ENCODE results near the gene RBX1.

The RBX1 gene

DNA sequence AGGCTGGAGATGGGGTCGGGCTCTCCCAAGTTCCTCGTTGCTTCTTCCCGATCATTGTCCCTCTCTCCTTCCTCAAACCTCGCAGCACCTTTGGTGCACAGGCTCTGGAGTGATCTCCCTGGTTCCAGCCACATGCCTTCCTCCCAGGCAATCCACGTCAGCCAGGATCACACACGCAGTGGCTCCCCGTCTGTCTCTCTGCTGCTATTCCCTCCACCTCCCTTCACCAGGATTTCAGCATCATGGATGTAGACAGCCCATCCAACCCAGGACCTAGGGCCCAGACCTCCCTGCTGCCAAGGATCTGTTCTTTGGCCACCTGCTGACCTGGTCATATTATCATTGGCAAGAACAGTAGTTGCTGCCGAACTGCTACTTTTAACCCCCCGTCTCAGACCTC lies 40.1 kb downstream of the RBX1 start:
- Histone ChIP-seq H3K27me3 (ENCODE audit: control insufficient read depth in 1 of 2, insufficient read depth in 1 of 2, low read length in 2 of 2) (peaks cover 30 to 44% of the 10 kb centered on the region in 2 experiments), H3K18ac (ENCODE audit: low read depth in 1 of 2, low read length in 2 of 2) (no peak overlapping the region), H4K8ac (ENCODE audit: low read length) (no peak overlapping the region), H2AK5ac (ENCODE audit: low read length, severe bottlenecking) (no peak overlapping the region), H2AFZ (ENCODE audit: low read depth, low read length) (no peak overlapping the region), H3K4me1 (ENCODE audit: control insufficient read depth, insufficient read depth, low read depth, low read length) (no peaks in the 10 kb centered on the region), H3K23ac (ENCODE audit: low read length in 2 of 2) (no peak overlapping the region), H2BK120ac (ENCODE audit: low read depth, low read length) (no peak overlapping the region), H3K79me1 (replicated peaks; ENCODE audit: low read length, poor library complexity, severe bottlenecking) (no peaks in the 10 kb centered on the region), H2BK15ac (ENCODE audit: low read depth, poor library complexity, severe bottlenecking) (no peak overlapping the region), H3K4ac (ENCODE audit: low read depth in 1 of 2, low read length in 2 of 2) (no peak overlapping the region), H3K27ac (ENCODE audit: low read length, poor library complexity, severe bottlenecking) (no peak overlapping the region), H3K4me3 (ENCODE audit: insufficient read depth in 1 of 2, low read depth in 1 of 2, low read length in 2 of 2) (no peak overlapping the region), H3K14ac (ENCODE audit: low read length in 2 of 2) (no peak overlapping the region), H2BK5ac (ENCODE audit: low read depth, low read length, poor library complexity, severe bottlenecking) (no peak overlapping the region), H4K91ac (ENCODE audit: low read length) (no peak overlapping the region), H3K4me2 (ENCODE audit: low read length, poor library complexity, severe bottlenecking) (no peak overlapping the region), H2BK12ac (ENCODE audit: low read length in 2 of 2) (no peak overlapping the region), H3K36me3 (ENCODE audit: control insufficient read depth in 1 of 2, insufficient read depth in 2 of 2, low read depth in 1 of 2, low read length in 2 of 2) (no peaks in the 10 kb centered on the region), H3K9me3 (ENCODE audit: control insufficient read depth, low read length) (no peaks in the 10 kb centered on the region), H3K9ac (ENCODE audit: low read length) (no peak overlapping the region)
- 86% methylated on average over 9 of the region's 9 CpGs for whole genome bisulfite sequencing
- DNase-seq: no peak

DNA sequence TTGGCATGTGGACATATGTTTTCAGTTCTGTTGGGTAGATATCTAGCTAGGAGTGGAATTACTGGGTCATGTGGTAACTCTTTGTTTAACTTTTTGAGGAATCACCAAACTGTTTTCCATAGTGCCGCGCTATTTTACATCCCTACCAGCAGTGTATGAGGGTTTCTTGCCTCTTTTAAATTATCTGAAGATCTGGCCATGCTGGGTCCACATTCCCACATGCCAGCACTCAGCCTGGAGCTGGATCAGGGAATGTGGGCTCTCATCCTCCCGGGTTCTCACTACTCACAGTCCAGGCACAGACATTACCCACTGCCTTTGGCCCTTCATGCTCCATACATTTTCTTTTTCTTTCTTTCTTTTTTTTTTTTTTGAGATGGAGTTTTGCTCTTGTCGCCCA lies 44.6 kb downstream of the RBX1 start:
- Histone ChIP-seq H2BK15ac (ENCODE audit: low read depth, poor library complexity, severe bottlenecking) (no peak overlapping the region), H3K36me3 (ENCODE audit: control insufficient read depth in 1 of 2, insufficient read depth in 2 of 2, low read depth in 1 of 2, low read length in 2 of 2) (no peaks in the 10 kb centered on the region), H3K27ac (ENCODE audit: low read length, poor library complexity, severe bottlenecking) (no peak overlapping the region), H3K23ac (ENCODE audit: low read length in 2 of 2) (no peak overlapping the region), H3K9me3 (ENCODE audit: control insufficient read depth, low read length) (no peaks in the 10 kb centered on the region), H3K4me1 (ENCODE audit: control insufficient read depth, insufficient read depth, low read depth, low read length) (no peaks in the 10 kb centered on the region), H2AK5ac (ENCODE audit: low read length, severe bottlenecking) (no peak overlapping the region), H3K4ac (ENCODE audit: low read depth in 1 of 2, low read length in 2 of 2) (no peak overlapping the region), H3K4me2 (ENCODE audit: low read length, poor library complexity, severe bottlenecking) (no peak overlapping the region), H2BK5ac (ENCODE audit: low read depth, low read length, poor library complexity, severe bottlenecking) (no peak overlapping the region), H3K4me3 (ENCODE audit: insufficient read depth in 1 of 2, low read depth in 1 of 2, low read length in 2 of 2) (no peak overlapping the region), H4K91ac (ENCODE audit: low read length) (no peak overlapping the region), H3K27me3 (ENCODE audit: control insufficient read depth in 1 of 2, insufficient read depth in 1 of 2, low read length in 2 of 2) (peaks cover 24 to 32% of the 10 kb centered on the region in 2 experiments), H2BK12ac (ENCODE audit: low read length in 2 of 2) (no peak overlapping the region), H3K14ac (ENCODE audit: low read length in 2 of 2) (no peak overlapping the region), H4K8ac (ENCODE audit: low read length) (no peak overlapping the region), H3K9ac (ENCODE audit: low read length) (no peak overlapping the region), H2AFZ (ENCODE audit: low read depth, low read length) (no peak overlapping the region), H3K79me1 (replicated peaks; ENCODE audit: low read length, poor library complexity, severe bottlenecking) (no peaks in the 10 kb centered on the region), H2BK120ac (ENCODE audit: low read depth, low read length) (no peak overlapping the region), H3K18ac (ENCODE audit: low read depth in 1 of 2, low read length in 2 of 2) (no peak overlapping the region)
- 85% methylated on average over 4 of the region's 4 CpGs for WGBS
- DNase-seq: no peak

DNA sequence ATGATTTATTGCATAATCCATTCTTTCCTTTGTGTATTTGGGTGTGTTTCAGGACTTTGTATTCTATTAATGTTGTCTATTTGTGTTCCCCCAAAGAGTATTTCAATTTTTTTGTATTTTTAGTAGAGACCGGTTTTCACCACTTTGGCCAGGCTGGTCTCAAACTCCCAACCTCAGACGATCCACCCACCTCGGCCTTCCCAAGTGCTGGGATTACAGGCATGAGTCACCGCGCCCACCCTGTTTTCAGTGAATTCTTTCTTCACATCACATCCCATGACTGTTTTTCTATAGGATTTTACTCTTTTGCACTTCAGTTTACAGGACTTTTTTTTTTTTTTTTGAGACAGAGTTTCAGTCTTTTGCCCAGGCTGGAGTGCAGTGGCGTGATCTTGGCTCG lies 46.3 kb downstream of the RBX1 start:
- Histone ChIP-seq H3K9me3 (ENCODE audit: control insufficient read depth, low read length) (no peaks in the 10 kb centered on the region), H3K23ac (ENCODE audit: low read length in 2 of 2) (no peak overlapping the region), H4K8ac (ENCODE audit: low read length) (no peak overlapping the region), H3K9ac (ENCODE audit: low read length) (no peak overlapping the region), H3K79me1 (replicated peaks; ENCODE audit: low read length, poor library complexity, severe bottlenecking) (no peaks in the 10 kb centered on the region), H3K4me2 (ENCODE audit: low read length, poor library complexity, severe bottlenecking) (no peak overlapping the region), H2BK12ac (ENCODE audit: low read length in 2 of 2) (no peak overlapping the region), H3K27ac (ENCODE audit: low read length, poor library complexity, severe bottlenecking) (no peak overlapping the region), H2AK5ac (ENCODE audit: low read length, severe bottlenecking) (no peak overlapping the region), H3K4ac (ENCODE audit: low read depth in 1 of 2, low read length in 2 of 2) (no peak overlapping the region), H2BK120ac (ENCODE audit: low read depth, low read length) (no peak overlapping the region), H4K91ac (ENCODE audit: low read length) (no peak overlapping the region), H3K14ac (ENCODE audit: low read length in 2 of 2) (no peak overlapping the region), H3K4me3 (ENCODE audit: insufficient read depth in 1 of 2, low read depth in 1 of 2, low read length in 2 of 2) (no peak overlapping the region), H3K36me3 (ENCODE audit: control insufficient read depth in 1 of 2, insufficient read depth in 2 of 2, low read depth in 1 of 2, low read length in 2 of 2) (no peaks in the 10 kb centered on the region), H3K18ac (ENCODE audit: low read depth in 1 of 2, low read length in 2 of 2) (no peak overlapping the region), H2BK15ac (ENCODE audit: low read depth, poor library complexity, severe bottlenecking) (no peak overlapping the region), H3K4me1 (ENCODE audit: control insufficient read depth, insufficient read depth, low read depth, low read length) (peaks cover 3% of the 10 kb centered on the region), H2AFZ (ENCODE audit: low read depth, low read length) (no peak overlapping the region), H2BK5ac (ENCODE audit: low read depth, low read length, poor library complexity, severe bottlenecking) (no peak overlapping the region), H3K27me3 (ENCODE audit: control insufficient read depth in 1 of 2, insufficient read depth in 1 of 2, low read length in 2 of 2) (peaks cover 12 to 16% of the 10 kb centered on the region in 2 experiments)
- DNase-seq: no peak
- WGBS: 89% methylated on average over 5 of the region's 7 CpGs

DNA sequence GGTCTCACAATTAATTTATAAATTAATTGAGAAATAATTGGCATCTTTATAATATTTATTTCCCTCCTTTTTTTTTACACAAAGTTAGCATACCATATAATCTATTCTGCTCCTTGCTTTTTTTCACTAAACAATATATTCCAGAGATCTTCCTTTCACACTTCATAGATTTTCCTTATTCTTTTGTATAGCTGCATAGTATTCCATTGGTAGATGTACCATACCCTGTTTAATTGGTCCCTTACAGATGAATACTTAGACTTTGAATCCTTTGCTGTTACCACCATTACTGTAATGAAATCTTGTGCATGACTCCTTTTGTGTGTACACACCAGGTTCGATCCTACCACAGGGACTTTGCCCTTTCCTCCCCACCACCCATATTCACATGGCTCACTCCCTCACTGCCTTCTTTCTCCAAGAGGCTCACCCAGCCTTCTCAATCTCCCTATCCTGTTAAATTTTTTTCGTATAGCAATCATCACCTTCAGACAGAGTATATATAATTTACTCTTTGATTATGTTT lies 48.9 kb downstream of the RBX1 start:
- no peak for DNase-seq
- no peaks in the 10 kb centered on the region for H3K79me1 ChIP-seq (replicated peaks; ENCODE audit: low read length, poor library complexity, severe bottlenecking)
- H4K8ac ChIP-seq (ENCODE audit: low read length): no peak overlapping the region
- H4K91ac ChIP-seq (ENCODE audit: low read length): no peak overlapping the region
- no peak overlapping the region for H3K4ac ChIP-seq (ENCODE audit: low read depth in 1 of 2, low read length in 2 of 2)
- H2BK12ac ChIP-seq (ENCODE audit: low read length in 2 of 2): no peak overlapping the region
- H3K14ac ChIP-seq (ENCODE audit: low read length in 2 of 2): no peak overlapping the region
- no peaks in the 10 kb centered on the region for H3K9me3 ChIP-seq (ENCODE audit: control insufficient read depth, low read length)
- H3K9ac ChIP-seq (ENCODE audit: low read length): no peak overlapping the region
- no peak overlapping the region for H3K4me2 ChIP-seq (ENCODE audit: low read length, poor library complexity, severe bottlenecking)
- 100% methylated on average over 1 of the region's 2 CpGs for WGBS
- no peak overlapping the region for H3K4me3 ChIP-seq (ENCODE audit: insufficient read depth in 1 of 2, low read depth in 1 of 2, low read length in 2 of 2)
- no peak overlapping the region for H2BK5ac ChIP-seq (ENCODE audit: low read depth, low read length, poor library complexity, severe bottlenecking)
- no peak overlapping the region for H2BK15ac ChIP-seq (ENCODE audit: low read depth, poor library complexity, severe bottlenecking)
- H2AFZ ChIP-seq (ENCODE audit: low read depth, low read length): no peak overlapping the region
- no peak overlapping the region for H3K27ac ChIP-seq (ENCODE audit: low read length, poor library complexity, severe bottlenecking)
- no peak overlapping the region for H3K18ac ChIP-seq (ENCODE audit: low read depth in 1 of 2, low read length in 2 of 2)
- H3K23ac ChIP-seq (ENCODE audit: low read length in 2 of 2): no peak overlapping the region
- H2BK120ac ChIP-seq (ENCODE audit: low read depth, low read length): no peak overlapping the region
- H3K4me1 ChIP-seq (ENCODE audit: control insufficient read depth, insufficient read depth, low read depth, low read length): peaks cover 3% of the 10 kb centered on the region
- H3K36me3 ChIP-seq (ENCODE audit: control insufficient read depth in 1 of 2, insufficient read depth in 2 of 2, low read depth in 1 of 2, low read length in 2 of 2): no peaks in the 10 kb centered on the region
- no peak overlapping the region for H2AK5ac ChIP-seq (ENCODE audit: low read length, severe bottlenecking)
- no peaks in the 10 kb centered on the region for H3K27me3 ChIP-seq (ENCODE audit: control insufficient read depth in 1 of 2, insufficient read depth in 1 of 2, low read length in 2 of 2)

Measured in mesenchymal stem cell (in vitro differentiated cells and primary cell).